SU-DHL-6 (cell line): Measurements from ENCODE around the gene ZNF496.

Experiments used
- H2AFZ ChIP-seq: fragments of 200-600 bp; sonication (generic); 2 replicates; pipeline ENCODE4 v1.6.1; 2014; ENCODE audit warnings: low read depth, mild to moderate bottlenecking, moderate library complexity, mixed read lengths, antibody characterized with exemption, low read length; ENCODE audit not compliant: severe bottlenecking
- H3F3A ChIP-seq: fragments of 200-600 bp; shearing (Covaris generic); 2 replicates; pipeline ENCODE4 v1.6.0; 2016; ENCODE audit warnings: antibody characterized with exemption, mild to moderate bottlenecking; ENCODE audit not compliant: insufficient read depth
- H3K27ac ChIP-seq: fragments of 200-600 bp; sonication (generic); 2 replicates; pipeline ENCODE4 v1.5.1; 2016; ENCODE audit warnings: low read depth, mild to moderate bottlenecking, low read length, moderate library complexity, mixed read lengths
- H3K27me3 ChIP-seq: fragments of 200-600 bp; sonication (generic), shearing (Covaris generic); 2 replicates; pipeline ENCODE4 v1.6.0; 2014; ENCODE audit warnings: mild to moderate bottlenecking, low read length
- H3K36me3 ChIP-seq: fragments of 200-600 bp; sonication (generic); 2 replicates; pipeline ENCODE4 v1.6.1; 2014; ENCODE audit warnings: mild to moderate bottlenecking, low read length, mixed read lengths
- H3K4me2 ChIP-seq: fragments of 300-600, 200-600 bp; shearing (Covaris generic), sonication (generic); 2 replicates; pipeline ENCODE4 v1.6.0; 2014; ENCODE audit warnings: low read length, low read depth, mild to moderate bottlenecking; ENCODE audit not compliant: poor library complexity, severe bottlenecking
- H3K4me3 ChIP-seq: fragments of 200-600 bp; sonication (generic); 2 replicates; pipeline ENCODE4 v1.5.1; 2014; ENCODE audit warnings: antibody characterized with exemption, low read length, mild to moderate bottlenecking, mixed read lengths; ENCODE audit not compliant: insufficient read depth, poor library complexity, severe bottlenecking
- H3K79me2 ChIP-seq: fragments of 200-600 bp; sonication (generic); 2 replicates; pipeline ENCODE4 v1.6.1; 2014; ENCODE audit warnings: mild to moderate bottlenecking, low read length, moderate library complexity; ENCODE audit not compliant: insufficient read depth
- H3K9ac ChIP-seq: fragments of 200-600 bp; sonication (generic); 2 replicates; pipeline ENCODE4 v1.7.0; 2014; ENCODE audit warnings: mild to moderate bottlenecking, low read length
- H3K9me2 ChIP-seq: fragments of 200-600 bp; sonication (generic); replicated peaks from 2 replicates; pipeline ENCODE4 v1.6.1; 2014; ENCODE audit warnings: low read length; ENCODE audit not compliant: insufficient read depth
- H3K9me3 ChIP-seq: fragments of 200-600 bp; sonication (generic); 2 replicates; pipeline ENCODE4 v1.6.1; 2014; ENCODE audit warnings: low read length, mixed read lengths; ENCODE audit not compliant: insufficient read depth
- H4K20me1 ChIP-seq: fragments of 200-600 bp; sonication (generic); 2 replicates; pipeline ENCODE4 v1.6.1; 2014; ENCODE audit warnings: low read depth, mild to moderate bottlenecking, antibody characterized with exemption, low read length, moderate library complexity, mixed read lengths
- EZH2phosphoT487 ChIP-seq: fragments of 200-600 bp; sonication (generic), shearing (Covaris generic); conservative IDR thresholded peaks from 2 replicates; pipeline ENCODE4 v1.6.1; 2018; ENCODE audit warnings: mild to moderate bottlenecking, antibody characterized with exemption, low read length, moderate library complexity, mixed read lengths
- TF ChIP-seq, protein P1 (sequence below): fragments of 200-600 bp; sonication (generic); IDR thresholded peaks from one replicate; pipeline ENCODE4 v1.5.1; 2017; ENCODE audit warnings: antibody characterized with exemption, mild to moderate bottlenecking, low read length, moderate library complexity; ENCODE audit not compliant: insufficient read depth, poor library complexity, severe bottlenecking

ZNF496 gene

DNA sequence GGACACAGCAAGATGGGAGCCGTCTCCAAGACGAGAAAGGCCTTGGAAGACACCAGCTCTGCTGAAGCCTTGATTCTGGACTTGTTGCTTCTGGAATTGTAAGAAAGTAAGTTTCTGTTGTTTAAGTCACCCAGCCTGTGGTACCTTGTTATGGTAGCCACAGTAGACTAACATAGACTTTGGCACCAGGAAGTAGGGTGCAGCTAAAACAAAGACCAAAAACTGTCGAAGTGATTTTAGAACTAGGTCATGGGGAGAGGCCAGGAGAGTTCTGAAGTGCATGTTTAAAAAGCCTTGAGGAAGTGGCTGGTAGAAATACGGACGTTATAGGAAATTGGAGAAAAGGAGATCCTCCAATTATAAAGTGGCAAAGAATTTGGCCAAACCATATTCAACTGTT is 28.5 kb downstream of the ZNF496 start:
- Histone ChIP-seq H3K79me2 (no peaks in the 10 kb centered on the region), H3K9me3 (no peaks in the 10 kb centered on the region), H4K20me1 (no peaks in the 10 kb centered on the region), H3K4me2 (no peak overlapping the region), H3K27me3 (no peaks in the 10 kb centered on the region), H3K9me2 (no peaks in the 10 kb centered on the region), H2AFZ (no peak overlapping the region), H3K4me3 (no peak overlapping the region), H3K9ac (no peak overlapping the region), H3K36me3 (no peaks in the 10 kb centered on the region), H3K27ac (no peak overlapping the region), H3F3A (no peaks in the 10 kb centered on the region)
- no peak for TF ChIP-seq EZH2phosphoT487
- TF ChIP-seq, protein P1, sequence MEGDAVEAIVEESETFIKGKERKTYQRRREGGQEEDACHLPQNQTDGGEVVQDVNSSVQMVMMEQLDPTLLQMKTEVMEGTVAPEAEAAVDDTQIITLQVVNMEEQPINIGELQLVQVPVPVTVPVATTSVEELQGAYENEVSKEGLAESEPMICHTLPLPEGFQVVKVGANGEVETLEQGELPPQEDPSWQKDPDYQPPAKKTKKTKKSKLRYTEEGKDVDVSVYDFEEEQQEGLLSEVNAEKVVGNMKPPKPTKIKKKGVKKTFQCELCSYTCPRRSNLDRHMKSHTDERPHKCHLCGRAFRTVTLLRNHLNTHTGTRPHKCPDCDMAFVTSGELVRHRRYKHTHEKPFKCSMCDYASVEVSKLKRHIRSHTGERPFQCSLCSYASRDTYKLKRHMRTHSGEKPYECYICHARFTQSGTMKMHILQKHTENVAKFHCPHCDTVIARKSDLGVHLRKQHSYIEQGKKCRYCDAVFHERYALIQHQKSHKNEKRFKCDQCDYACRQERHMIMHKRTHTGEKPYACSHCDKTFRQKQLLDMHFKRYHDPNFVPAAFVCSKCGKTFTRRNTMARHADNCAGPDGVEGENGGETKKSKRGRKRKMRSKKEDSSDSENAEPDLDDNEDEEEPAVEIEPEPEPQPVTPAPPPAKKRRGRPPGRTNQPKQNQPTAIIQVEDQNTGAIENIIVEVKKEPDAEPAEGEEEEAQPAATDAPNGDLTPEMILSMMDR, result no peak

DNA sequence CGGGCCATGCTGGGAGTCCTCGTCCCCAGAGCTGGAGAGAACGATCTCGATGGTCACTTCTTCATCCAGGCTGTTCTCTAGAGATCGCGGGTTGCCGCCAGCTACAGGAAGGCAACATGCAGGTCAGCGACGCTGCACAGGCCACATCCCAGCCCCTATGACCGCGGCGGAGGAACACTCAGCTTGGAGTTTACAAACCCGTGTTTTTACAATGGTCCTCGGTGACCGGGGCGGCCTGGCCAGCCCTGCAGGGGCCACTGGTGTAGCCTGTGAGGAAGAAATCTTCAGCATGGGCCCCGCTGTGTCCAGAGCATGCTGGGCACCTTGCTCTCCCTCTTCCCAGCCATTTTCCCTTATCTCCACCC is 30.5 kb downstream of the ZNF496 start:
- Histone ChIP-seq H3F3A (no peaks in the 10 kb centered on the region), H3K79me2 (no peaks in the 10 kb centered on the region), H3K36me3 (no peaks in the 10 kb centered on the region), H3K9me3 (no peaks in the 10 kb centered on the region), H3K4me3 (no peak overlapping the region), H3K27me3 (no peaks in the 10 kb centered on the region), H3K9ac (no peak overlapping the region), H3K4me2 (no peak overlapping the region), H3K9me2 (no peaks in the 10 kb centered on the region), H3K27ac (no peak overlapping the region), H2AFZ (no peak overlapping the region), H4K20me1 (no peaks in the 10 kb centered on the region)
- TF ChIP-seq, protein P1, result no peak
- no peak for TF ChIP-seq EZH2phosphoT487

DNA sequence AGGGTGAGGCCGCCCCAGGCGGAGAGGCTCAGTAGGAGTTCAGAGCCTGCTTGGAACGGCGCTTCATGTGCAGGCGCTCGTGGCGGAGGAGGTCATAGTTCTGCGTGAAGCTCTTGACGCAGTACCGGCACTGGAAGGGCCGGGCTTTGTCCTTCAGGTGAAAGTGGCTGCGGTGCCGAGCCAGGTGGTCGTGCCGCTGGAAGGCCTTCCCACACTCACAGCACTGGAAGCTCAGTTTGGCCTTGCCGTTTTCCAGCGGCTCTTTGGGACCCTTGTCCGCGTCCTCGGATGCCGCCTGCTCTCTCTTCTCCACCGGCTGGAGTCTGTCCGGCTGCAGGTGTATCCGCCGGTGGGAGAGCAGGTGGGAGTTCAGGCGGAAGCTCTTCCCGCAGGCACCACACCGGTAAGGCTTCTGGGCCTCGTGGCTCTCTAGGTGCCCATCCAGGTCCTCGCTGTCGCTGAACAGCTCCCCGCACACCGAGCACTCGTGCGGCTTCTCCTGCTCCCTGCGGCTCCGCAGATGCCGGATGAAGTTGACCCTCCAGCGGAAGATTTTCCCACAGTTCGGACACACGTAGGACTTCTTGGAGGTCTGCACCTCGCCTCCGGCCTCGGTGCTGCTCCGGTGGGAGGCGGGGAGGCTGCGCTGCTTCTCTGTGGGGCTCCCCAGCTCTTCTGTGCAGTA is 31.0 kb downstream of the ZNF496 start:
- Histone ChIP-seq H3K4me2 (no peak overlapping the region), H3K4me3 (no peak overlapping the region), H3K79me2 (no peaks in the 10 kb centered on the region), H3K9ac (no peak overlapping the region), H3F3A (no peaks in the 10 kb centered on the region), H4K20me1 (no peaks in the 10 kb centered on the region), H3K9me2 (no peaks in the 10 kb centered on the region), H3K9me3 (no peaks in the 10 kb centered on the region), H2AFZ (no peak overlapping the region), H3K36me3 (no peaks in the 10 kb centered on the region), H3K27me3 (no peaks in the 10 kb centered on the region), H3K27ac (no peak overlapping the region)
- no peak for TF ChIP-seq EZH2phosphoT487
- TF ChIP-seq, protein P1, result no peak
